ENCODE data around the gene STIP1.

Gene STIP1

GRCh38 chr11:64253043-64253442 lies 67.1 kb downstream of the STIP1 start:
- no peak for DNase-seq

- no peak for DNase-seq
These were observed 67.5 kb downstream of the STIP1 start for GRCh38 chr11:64253481-64253880.
